Measurements from ENCODE around the gene GNAL.

Gene GNAL

GRCh38 chr18:11696451-11696850, 7.4 kb downstream of the GNAL start (continued):
- TF ChIP-seq PRDM6 (tag by site-specific recombination; IDR thresholded peaks at IDR 0.05) = peak; percentile 49
- 0 out of 2 replicates have a peak, but pooled peaks have one; percentile 25 for TF ChIP-seq OSR2 (tag by site-specific recombination; IDR thresholded peaks at IDR 0.05)
- no peak for TF ChIP-seq ZEB2 (tag by site-specific recombination; IDR thresholded peaks at IDR 0.05)
- no peak for TF ChIP-seq ZNF704 (tag by site-specific recombination; IDR thresholded peaks at IDR 0.05)
- TF ChIP-seq GFI1B (tag by site-specific recombination; IDR thresholded peaks at IDR 0.05) = no peak
- TF ChIP-seq ZNF302 (tag by site-specific recombination; IDR thresholded peaks at IDR 0.05; ENCODE audit: low read depth) = no peak
- no peak for TF ChIP-seq KLF17 (tag by site-specific recombination; IDR thresholded peaks at IDR 0.05)
- peak; percentile 95 for TF ChIP-seq OVOL3 (tag by site-specific recombination; IDR thresholded peaks at IDR 0.05)
- no peak for TF ChIP-seq ZSCAN23 (tag by site-specific recombination; IDR thresholded peaks at IDR 0.05)
- TF ChIP-seq ZNF391 (tag by site-specific recombination; IDR thresholded peaks at IDR 0.05; ENCODE audit: borderline replicate concordance, low read depth) = no peak
- TF ChIP-seq ZNF280C (tag by site-specific recombination; IDR thresholded peaks at IDR 0.05) = no peak
- no peak for TF ChIP-seq ZNF768 (tag by site-specific recombination; IDR thresholded peaks at IDR 0.05)
- no peak for TF ChIP-seq ZNF830 (tag by site-specific recombination; IDR thresholded peaks at IDR 0.05; ENCODE audit: low read depth)
- TF ChIP-seq BCL6B (tag by site-specific recombination; IDR thresholded peaks at IDR 0.05) = no peak
- TF ChIP-seq BCL11B (tag by site-specific recombination; IDR thresholded peaks at IDR 0.05; ENCODE audit: low read depth) = no peak
- no peak for TF ChIP-seq HIC1 (tag by site-specific recombination; IDR thresholded peaks at IDR 0.05)
- TF ChIP-seq ZNF670 (tag by site-specific recombination; IDR thresholded peaks at IDR 0.05; ENCODE audit: low read depth) = no peak
- no peak for TF ChIP-seq ZNF223 (tag by site-specific recombination; IDR thresholded peaks at IDR 0.05)
- TF ChIP-seq TCF7L2 (IDR thresholded peaks at IDR 0.05; ENCODE audit: borderline replicate concordance, low read depth, low read length) = no peak
- TF ChIP-seq ZNF626 (tag by site-specific recombination; IDR thresholded peaks at IDR 0.05) = no peak
- no peak for TF ChIP-seq ZNF394 (tag by site-specific recombination; IDR thresholded peaks at IDR 0.05; ENCODE audit: borderline replicate concordance)
- no peak for TF ChIP-seq ZNF654 (tag by site-specific recombination; IDR thresholded peaks at IDR 0.05; ENCODE audit: low read depth)
- TF ChIP-seq ZNF398 (tag by site-specific recombination; IDR thresholded peaks at IDR 0.05) = no peak
- TF ChIP-seq MZF1 (tag by site-specific recombination; IDR thresholded peaks at IDR 0.05; ENCODE audit: borderline replicate concordance) = no peak
- no peak for TF ChIP-seq ZNF623 (tag by site-specific recombination; IDR thresholded peaks at IDR 0.05)
- no peak for TF ChIP-seq ZNF639 (tag by site-specific recombination; IDR thresholded peaks at IDR 0.05)
- no peak for TF ChIP-seq ZNF610 (tag by site-specific recombination; IDR thresholded peaks at IDR 0.05; ENCODE audit: borderline replicate concordance)
- TF ChIP-seq MEIS1 (CRISPR knock-in tag; IDR thresholded peaks at IDR 0.05; ENCODE audit: borderline replicate concordance) = no peak

All from HEK293 (cell line).